ENCODE data around the gene GNPTG. TPM values are rescaled to one million over a fixed set of nuclear protein-coding genes. Genes with fewer than 3 reads are reported as not detected.

GNPTG gene
- polyA plus RNA-seq, 1 of the 3 experiments (the other 2 are of a cell fraction), result 113 TPM

- Histone ChIP-seq H3K79me2 (ENCODE audit: insufficient read depth) (peaks cover 7% of the 10 kb centered on the region; the same call in 1 of the 2 replicates), H3K9me3 (no peaks in the 10 kb centered on the region), H3F3A (replicated peaks; ENCODE audit: insufficient read depth) (no peaks in the 10 kb centered on the region), H2AFZ (ENCODE audit: low read depth) (no peak overlapping the region), H3K4me2 (no peak overlapping the region), H4K20me1 (ENCODE audit: insufficient read depth) (no peaks in the 10 kb centered on the region), H3K9me2 (no peaks in the 10 kb centered on the region), H3K4me1 (ENCODE audit: control insufficient read depth in 1 of 2, insufficient read depth in 2 of 2, low read depth in 1 of 2, low read length in 1 of 2) (no peaks in the 10 kb centered on the region), H3K27me3 (ENCODE audit: insufficient read depth) (no peaks in the 10 kb centered on the region), H3K4me3 (ENCODE audit: low read depth in 2 of 2, low read length in 1 of 2) (no peak overlapping the region), H3K9ac (no peak overlapping the region), H3K27ac (ENCODE audit: low read depth in 2 of 2, low read length in 1 of 2) (no peak overlapping the region), H3K36me3 (replicated peaks in 1 of 2; ENCODE audit: control insufficient read depth in 1 of 2, insufficient read depth in 2 of 2, low read length in 1 of 2) (peaks cover 0 to 10% of the 10 kb centered on the region in 2 experiments)
- TF ChIP-seq RXRA (IDR thresholded peaks at IDR 0.05; ENCODE audit: borderline replicate concordance, low read depth) (no peak), POLR2AphosphoS5 (IDR thresholded peaks at IDR 0.05; ENCODE audit: low read depth, low read length) (no peak), FOXM1 (IDR thresholded peaks at IDR 0.05; ENCODE audit: low read depth) (no peak), RFX5 (IDR thresholded peaks at IDR 0.05; ENCODE audit: low read length) (no peak), SIN3A (IDR thresholded peaks at IDR 0.05; ENCODE audit: borderline replicate concordance, low read depth, low read length) (no peak), FOXJ3 (CRISPR knock-in tag; IDR thresholded peaks at IDR 0.05) (no peak), GABPA (IDR thresholded peaks at IDR 0.05; ENCODE audit: low read depth) (no peak), MAX (IDR thresholded peaks at IDR 0.05; ENCODE audit: low read depth) (no peak), MEF2A (IDR thresholded peaks at IDR 0.05; ENCODE audit: borderline replicate concordance, low read depth) (no peak), TAF1 (IDR thresholded peaks at IDR 0.05; ENCODE audit: borderline replicate concordance, low read depth, low read length) (no peak)
- DNase-seq, result no peak
- POLR2A ChIA-PET, result no interaction called here
- 100% methylated on average over 9 of the region's 13 CpGs for WGBS (ENCODE audit: low lambda C conversion rate)
- CTCF ChIA-PET, result interaction anchor here (1.8 to 1.9 kb wide), 2 partner anchors 10 to 63 kb away, joined by 5 read pairs; no protein-coding TSS in a partner anchor
Observed at GRCh38 chr16:1401758-1402154, 50.0 kb downstream of the GNPTG start.

DNA sequence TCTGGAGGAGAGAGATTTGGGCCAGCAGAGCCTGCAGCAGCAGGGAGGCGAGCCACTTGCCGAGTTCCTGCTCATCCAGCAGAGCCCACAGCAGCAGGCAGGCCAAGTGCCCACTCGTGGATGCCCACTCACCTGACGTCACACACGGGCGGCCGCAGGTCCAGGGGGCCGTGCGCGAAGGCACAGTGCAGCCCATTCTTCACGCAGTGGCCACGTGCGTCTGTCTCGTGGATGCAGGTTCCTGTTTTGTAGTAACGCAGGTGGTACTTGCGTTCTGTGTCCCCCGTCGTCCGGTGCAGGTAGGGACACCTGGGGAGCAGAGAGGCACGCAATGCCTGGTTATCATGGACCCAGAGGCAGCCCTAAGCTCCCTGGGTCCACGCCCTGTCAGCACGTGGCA is 51.3 kb downstream of the GNPTG start:
- TF ChIP-seq FOXJ3 (CRISPR knock-in tag; IDR thresholded peaks at IDR 0.05), result no peak
- TF ChIP-seq, protein P1, sequence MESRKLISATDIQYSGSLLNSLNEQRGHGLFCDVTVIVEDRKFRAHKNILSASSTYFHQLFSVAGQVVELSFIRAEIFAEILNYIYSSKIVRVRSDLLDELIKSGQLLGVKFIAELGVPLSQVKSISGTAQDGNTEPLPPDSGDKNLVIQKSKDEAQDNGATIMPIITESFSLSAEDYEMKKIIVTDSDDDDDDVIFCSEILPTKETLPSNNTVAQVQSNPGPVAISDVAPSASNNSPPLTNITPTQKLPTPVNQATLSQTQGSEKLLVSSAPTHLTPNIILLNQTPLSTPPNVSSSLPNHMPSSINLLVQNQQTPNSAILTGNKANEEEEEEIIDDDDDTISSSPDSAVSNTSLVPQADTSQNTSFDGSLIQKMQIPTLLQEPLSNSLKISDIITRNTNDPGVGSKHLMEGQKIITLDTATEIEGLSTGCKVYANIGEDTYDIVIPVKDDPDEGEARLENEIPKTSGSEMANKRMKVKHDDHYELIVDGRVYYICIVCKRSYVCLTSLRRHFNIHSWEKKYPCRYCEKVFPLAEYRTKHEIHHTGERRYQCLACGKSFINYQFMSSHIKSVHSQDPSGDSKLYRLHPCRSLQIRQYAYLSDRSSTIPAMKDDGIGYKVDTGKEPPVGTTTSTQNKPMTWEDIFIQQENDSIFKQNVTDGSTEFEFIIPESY (IDR thresholded peaks at IDR 0.05; ENCODE audit: borderline replicate concordance, low read depth), result no peak
- no peak for TF ChIP-seq TAF1 (IDR thresholded peaks at IDR 0.05; ENCODE audit: borderline replicate concordance, low read depth, low read length)
- no peak for TF ChIP-seq TCF12 (IDR thresholded peaks at IDR 0.05)
- TF ChIP-seq MXI1 (IDR thresholded peaks at IDR 0.05; ENCODE audit: low read depth, low read length), result no peak
- no peaks in the 10 kb centered on the region for H3K27me3 ChIP-seq (ENCODE audit: insufficient read depth)
- no peak overlapping the region for H2AFZ ChIP-seq (ENCODE audit: low read depth)
- no peak overlapping the region for H3K9ac ChIP-seq
- H3K36me3 ChIP-seq (replicated peaks in 1 of 2; ENCODE audit: control insufficient read depth in 1 of 2, insufficient read depth in 2 of 2, low read length in 1 of 2), result peaks cover 0 to 10% of the 10 kb centered on the region in 2 experiments
- peaks cover 9% of the 10 kb centered on the region; the same call in 1 of the 2 replicates for H4K20me1 ChIP-seq (ENCODE audit: insufficient read depth)
- peaks cover 13% of the 10 kb centered on the region; the same call in 1 of the 2 replicates for H3K79me2 ChIP-seq (ENCODE audit: insufficient read depth)
- POLR2A ChIA-PET, result no interaction called here
- no peak overlapping the region for H3K4me3 ChIP-seq (ENCODE audit: low read depth in 2 of 2, low read length in 1 of 2)
- H3K4me2 ChIP-seq, result no peak overlapping the region
- 93% methylated on average over 10 of the region's 22 CpGs for WGBS (ENCODE audit: low lambda C conversion rate)
- no peaks in the 10 kb centered on the region for H3K9me3 ChIP-seq
- no peak for DNase-seq
- H3K9me2 ChIP-seq, result no peaks in the 10 kb centered on the region
- no peaks in the 10 kb centered on the region for H3F3A ChIP-seq (replicated peaks; ENCODE audit: insufficient read depth)
- peaks cover 0 to 3% of the 10 kb centered on the region in 2 experiments; a peak in 1 of 4 replicates for H3K4me1 ChIP-seq (ENCODE audit: control insufficient read depth in 1 of 2, insufficient read depth in 2 of 2, low read depth in 1 of 2, low read length in 1 of 2)
- CTCF ChIA-PET, result interaction anchor here (1.9 kb wide), 1 partner anchor 39 kb away, joined by 7 read pairs; no protein-coding TSS in a partner anchor
- no peak overlapping the region for H3K27ac ChIP-seq (ENCODE audit: low read depth in 2 of 2, low read length in 1 of 2)
